Hepatocyte (in vitro differentiated cells): ENCODE data around the gene OST4. TPM values are rescaled to one million over a fixed set of nuclear protein-coding genes. Genes with fewer than 3 reads are reported as not detected.
A peak's percentile ranks its signal among the peaks of the same experiment; 100 is the strongest.

Source experiments
- DNase-seq: peaks from one replicate; pipeline ENCODE4 v3.0.0-alpha.2; 2016; ENCODE audit warnings: low spot score
- H2AFZ ChIP-seq: fragments of 200-600 bp; sonication (generic); 2 replicates; pipeline ENCODE4 v1.6.0; 2016; ENCODE audit warnings: antibody characterized with exemption, mild to moderate bottlenecking
- H3K27ac ChIP-seq: fragments of 200-600 bp; sonication (generic); 2 replicates; pipeline ENCODE4 v1.5.1; 2016; ENCODE audit warnings: mild to moderate bottlenecking
- H3K27me3 ChIP-seq: fragments of 200-600 bp; sonication (generic); 2 replicates; pipeline ENCODE4 v1.6.1; 2016
- H3K36me3 ChIP-seq: fragments of 200-600 bp; sonication (generic); replicated peaks from 2 replicates; pipeline ENCODE4 v1.5.1; 2016; ENCODE audit warnings: low read depth; ENCODE audit not compliant: insufficient read depth
- H3K4me1 ChIP-seq: fragments of 200-600 bp; sonication (generic); 2 replicates; pipeline ENCODE4 v1.5.1; 2016; ENCODE audit warnings: mild to moderate bottlenecking, moderate library complexity; ENCODE audit not compliant: insufficient read depth
- H3K4me2 ChIP-seq: fragments of 200-600 bp; sonication (generic); 2 replicates; pipeline ENCODE4 v1.6.0; 2016
- H3K4me3 ChIP-seq: fragments of 200-600 bp; sonication (generic); 2 replicates; pipeline ENCODE4 v1.5.1; 2016; ENCODE audit warnings: mild to moderate bottlenecking
- H3K79me2 ChIP-seq: fragments of 200-600 bp; sonication (generic); 2 replicates; pipeline ENCODE4 v1.6.0; 2017; ENCODE audit warnings: mild to moderate bottlenecking
- H3K9me2 ChIP-seq: fragments of 200-600 bp; sonication (generic); replicated peaks from 2 replicates; pipeline ENCODE4 v1.6.0; 2017; ENCODE audit warnings: mild to moderate bottlenecking; ENCODE audit not compliant: insufficient read depth
- H3K9me3 ChIP-seq: fragments of 200-600 bp; sonication (generic); 2 replicates; pipeline ENCODE4 v1.5.1; 2016; ENCODE audit warnings: low read depth, mild to moderate bottlenecking
- H4K20me1 ChIP-seq: fragments of 200-600 bp; sonication (generic); 2 replicates; pipeline ENCODE4 v1.6.0; 2016; ENCODE audit warnings: mild to moderate bottlenecking; ENCODE audit not compliant: insufficient read depth, poor library complexity, severe bottlenecking
- EZH2 ChIP-seq: fragments of 200-600 bp; sonication (generic); IDR thresholded peaks from 2 replicates; pipeline ENCODE4 v1.6.1; 2016; ENCODE audit warnings: antibody characterized with exemption, mild to moderate bottlenecking, borderline replicate concordance
- EZH2phosphoT487 ChIP-seq: fragments of 200-600 bp; sonication (generic); IDR thresholded peaks from one replicate; pipeline ENCODE4 v1.6.1; 2018; ENCODE audit warnings: antibody characterized with exemption, mild to moderate bottlenecking, low read depth, moderate library complexity; ENCODE audit not compliant: unreplicated experiment, severe bottlenecking
- whole genome bisulfite sequencing: methylation state at CpG from one replicate; pipeline ENCODE4 v1.1.6; 2016; ENCODE audit warnings: low lambda C conversion rate; ENCODE audit errors: missing lambda C conversion rate; 5-methylcytosine and 5-hydroxymethylcytosine counted together
- polyA plus RNA-seq: library from polyadenylated mRNA; unstranded; fragments of >200 nt; fragmentation: Nextera tagmentation; extraction: Ambion mirVana; gene quantifications from 2 replicates; pipeline ENCODE4 v1.2.1, GENCODE V29; 2016
- total RNA-seq: library from RNA; depleted of rRNA; stranded (reverse); fragments of >200 nt; gene quantifications from 2 replicates; pipeline ENCODE4 v1.2.3, GENCODE V29; 2014
- TF ChIP-seq, protein P1 (sequence below): fragments of 200-600 bp; sonication (generic); IDR thresholded peaks from 2 replicates; pipeline ENCODE4 v1.5.1; 2016; ENCODE audit warnings: antibody characterized with exemption, mild to moderate bottlenecking; ENCODE audit not compliant: poor library complexity

OST4 gene
- total and polyA plus RNA-seq, 2 experiments from 2014 or later, result 364 to 839 TPM

GRCh38 chr2:27042985-27043634 lies 28.3 kb downstream of the OST4 start:
- H4K20me1 ChIP-seq, result no peaks in the 10 kb centered on the region
- H3K27ac ChIP-seq, result peak overlapping the region; percentile 40
- H3K9me2 ChIP-seq, result no peaks in the 10 kb centered on the region
- no peaks in the 10 kb centered on the region for H3K79me2 ChIP-seq
- TF ChIP-seq EZH2phosphoT487 (no peak), EZH2 (no peak)
- TF ChIP-seq, protein P1, sequence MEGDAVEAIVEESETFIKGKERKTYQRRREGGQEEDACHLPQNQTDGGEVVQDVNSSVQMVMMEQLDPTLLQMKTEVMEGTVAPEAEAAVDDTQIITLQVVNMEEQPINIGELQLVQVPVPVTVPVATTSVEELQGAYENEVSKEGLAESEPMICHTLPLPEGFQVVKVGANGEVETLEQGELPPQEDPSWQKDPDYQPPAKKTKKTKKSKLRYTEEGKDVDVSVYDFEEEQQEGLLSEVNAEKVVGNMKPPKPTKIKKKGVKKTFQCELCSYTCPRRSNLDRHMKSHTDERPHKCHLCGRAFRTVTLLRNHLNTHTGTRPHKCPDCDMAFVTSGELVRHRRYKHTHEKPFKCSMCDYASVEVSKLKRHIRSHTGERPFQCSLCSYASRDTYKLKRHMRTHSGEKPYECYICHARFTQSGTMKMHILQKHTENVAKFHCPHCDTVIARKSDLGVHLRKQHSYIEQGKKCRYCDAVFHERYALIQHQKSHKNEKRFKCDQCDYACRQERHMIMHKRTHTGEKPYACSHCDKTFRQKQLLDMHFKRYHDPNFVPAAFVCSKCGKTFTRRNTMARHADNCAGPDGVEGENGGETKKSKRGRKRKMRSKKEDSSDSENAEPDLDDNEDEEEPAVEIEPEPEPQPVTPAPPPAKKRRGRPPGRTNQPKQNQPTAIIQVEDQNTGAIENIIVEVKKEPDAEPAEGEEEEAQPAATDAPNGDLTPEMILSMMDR, result no peak
- H3K27me3 ChIP-seq, result no peaks in the 10 kb centered on the region
- H3K9me3 ChIP-seq, result no peaks in the 10 kb centered on the region
- H3K4me2 ChIP-seq, result no peak overlapping the region
- H3K4me3 ChIP-seq, result no peak overlapping the region
- DNase-seq, result no peak
- H2AFZ ChIP-seq, result no peak overlapping the region
- no peaks in the 10 kb centered on the region for H3K36me3 ChIP-seq
- no peaks in the 10 kb centered on the region for H3K4me1 ChIP-seq
- WGBS, result 80% methylated on average over 7 of the region's 7 CpGs

DNA sequence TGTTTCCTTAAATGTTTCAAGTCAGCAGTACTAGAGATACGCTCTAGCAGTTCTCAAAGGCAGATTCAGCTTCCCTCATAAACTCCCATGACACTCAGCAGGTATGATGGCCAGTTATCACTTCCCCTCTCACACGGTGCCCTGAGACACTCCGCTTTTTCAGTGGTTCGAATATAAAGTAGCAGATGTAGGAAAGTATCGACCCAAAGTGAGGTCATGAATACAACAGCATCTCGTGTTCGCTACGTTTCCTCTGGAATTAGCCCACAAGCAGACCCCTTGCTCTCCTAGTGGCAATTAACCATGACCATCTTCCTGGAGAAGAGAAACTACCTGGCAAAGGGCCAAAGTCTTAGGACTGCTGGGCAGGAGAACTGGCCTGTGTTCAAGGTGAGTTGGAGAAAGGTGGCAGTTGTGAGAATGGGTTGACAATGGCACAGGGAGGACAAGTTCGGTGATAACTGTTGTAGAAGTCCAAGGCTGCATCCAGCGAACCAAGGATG lies 29.2 kb downstream of the OST4 start:
- no peaks in the 10 kb centered on the region for H3K79me2 ChIP-seq
- no peak overlapping the region for H3K27ac ChIP-seq
- no peaks in the 10 kb centered on the region for H3K4me1 ChIP-seq
- no peak overlapping the region for H3K4me2 ChIP-seq
- no peaks in the 10 kb centered on the region for H3K9me2 ChIP-seq
- H3K27me3 ChIP-seq, result no peaks in the 10 kb centered on the region
- no peak overlapping the region for H2AFZ ChIP-seq
- TF ChIP-seq, protein P1, result no peak
- TF ChIP-seq EZH2, result no peak
- no peak for TF ChIP-seq EZH2phosphoT487
- H3K4me3 ChIP-seq, result no peak overlapping the region
- H4K20me1 ChIP-seq, result no peaks in the 10 kb centered on the region
- no peaks in the 10 kb centered on the region for H3K9me3 ChIP-seq
- no peaks in the 10 kb centered on the region for H3K36me3 ChIP-seq
- WGBS, result 91% methylated on average over 10 of the region's 10 CpGs
- no peak for DNase-seq

DNA sequence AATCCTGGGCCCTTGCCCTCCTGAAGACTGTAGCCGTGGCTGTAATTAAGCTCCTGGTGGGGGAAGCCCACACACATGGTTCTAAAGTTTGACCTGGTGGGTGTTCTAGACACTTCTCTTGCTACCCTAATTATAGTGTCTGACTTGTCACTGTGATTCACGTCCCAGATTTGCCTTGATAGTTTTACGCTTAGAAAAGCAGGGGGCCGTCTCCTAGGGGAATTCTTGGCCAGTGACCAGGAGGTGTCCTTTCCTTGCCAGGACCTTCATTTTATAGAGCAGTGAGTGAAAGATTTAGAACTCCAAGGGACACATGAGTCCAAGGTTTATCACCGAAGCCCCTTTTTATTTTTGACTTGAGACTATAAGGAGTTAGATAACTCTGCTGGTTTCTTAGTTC lies 29.7 kb downstream of the OST4 start:
- no peak overlapping the region for H3K27ac ChIP-seq
- TF ChIP-seq EZH2, result no peak
- no peak for TF ChIP-seq EZH2phosphoT487
- TF ChIP-seq, protein P1, result no peak

More for the DNA sequence above, 29.7 kb downstream of the OST4 start:
- Histone ChIP-seq H2AFZ (no peak overlapping the region), H3K9me2 (no peaks in the 10 kb centered on the region), H3K79me2 (no peaks in the 10 kb centered on the region), H3K4me2 (no peak overlapping the region), H3K9me3 (no peaks in the 10 kb centered on the region), H3K36me3 (no peaks in the 10 kb centered on the region), H3K4me3 (no peak overlapping the region), H4K20me1 (no peaks in the 10 kb centered on the region), H3K4me1 (no peaks in the 10 kb centered on the region), H3K27me3 (no peaks in the 10 kb centered on the region)
- DNase-seq, result no peak
- WGBS, result 73% methylated on average over 5 of the region's 5 CpGs
